ENCODE results near the gene CC2D1A. TPM values are rescaled to one million over a fixed set of nuclear protein-coding genes. Genes with fewer than 3 reads are reported as not detected.

The CC2D1A gene
- total RNA-seq, 1 donor from 2014 or later = 69.4 TPM

DNA sequence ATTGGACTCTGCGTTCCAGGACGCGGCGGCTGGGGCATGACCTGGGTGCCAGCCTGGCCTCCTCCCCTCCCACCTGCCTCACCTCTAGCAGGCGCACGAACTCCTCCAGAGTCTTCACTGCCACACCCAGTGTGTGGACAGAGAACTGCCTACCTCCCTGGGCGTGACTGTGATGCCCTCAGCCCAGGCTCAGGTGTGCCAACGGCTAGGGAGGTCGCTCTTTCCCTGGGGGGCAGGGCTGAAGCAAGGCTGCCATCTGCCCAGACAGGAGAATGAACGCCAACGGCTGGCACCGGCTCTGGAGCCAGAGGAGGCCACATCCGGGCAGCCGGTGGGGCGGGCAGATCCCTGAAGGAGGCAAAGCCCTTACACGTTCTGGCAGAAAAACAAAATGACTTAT, 17.7 kb upstream of the CC2D1A start:
- Mint-ChIP-seq H3K27me3 (no peaks in the 10 kb centered on the region), H3K4me3 (ENCODE audit: low read depth) (no peak overlapping the region), H3K36me3 (ENCODE audit: insufficient read depth) (no peaks in the 10 kb centered on the region), H3K4me1 (ENCODE audit: low read depth) (no peaks in the 10 kb centered on the region), H3K27ac (no peak overlapping the region), H3K9me3 (ENCODE audit: low read depth) (no peaks in the 10 kb centered on the region)
- TF ChIP-seq, protein P1, sequence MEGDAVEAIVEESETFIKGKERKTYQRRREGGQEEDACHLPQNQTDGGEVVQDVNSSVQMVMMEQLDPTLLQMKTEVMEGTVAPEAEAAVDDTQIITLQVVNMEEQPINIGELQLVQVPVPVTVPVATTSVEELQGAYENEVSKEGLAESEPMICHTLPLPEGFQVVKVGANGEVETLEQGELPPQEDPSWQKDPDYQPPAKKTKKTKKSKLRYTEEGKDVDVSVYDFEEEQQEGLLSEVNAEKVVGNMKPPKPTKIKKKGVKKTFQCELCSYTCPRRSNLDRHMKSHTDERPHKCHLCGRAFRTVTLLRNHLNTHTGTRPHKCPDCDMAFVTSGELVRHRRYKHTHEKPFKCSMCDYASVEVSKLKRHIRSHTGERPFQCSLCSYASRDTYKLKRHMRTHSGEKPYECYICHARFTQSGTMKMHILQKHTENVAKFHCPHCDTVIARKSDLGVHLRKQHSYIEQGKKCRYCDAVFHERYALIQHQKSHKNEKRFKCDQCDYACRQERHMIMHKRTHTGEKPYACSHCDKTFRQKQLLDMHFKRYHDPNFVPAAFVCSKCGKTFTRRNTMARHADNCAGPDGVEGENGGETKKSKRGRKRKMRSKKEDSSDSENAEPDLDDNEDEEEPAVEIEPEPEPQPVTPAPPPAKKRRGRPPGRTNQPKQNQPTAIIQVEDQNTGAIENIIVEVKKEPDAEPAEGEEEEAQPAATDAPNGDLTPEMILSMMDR (IDR thresholded peaks at IDR 0.05; ENCODE audit: unreplicated experiment) = no peak
- no peak for DNase-seq (ENCODE audit: low spot score, unreplicated experiment)

DNA sequence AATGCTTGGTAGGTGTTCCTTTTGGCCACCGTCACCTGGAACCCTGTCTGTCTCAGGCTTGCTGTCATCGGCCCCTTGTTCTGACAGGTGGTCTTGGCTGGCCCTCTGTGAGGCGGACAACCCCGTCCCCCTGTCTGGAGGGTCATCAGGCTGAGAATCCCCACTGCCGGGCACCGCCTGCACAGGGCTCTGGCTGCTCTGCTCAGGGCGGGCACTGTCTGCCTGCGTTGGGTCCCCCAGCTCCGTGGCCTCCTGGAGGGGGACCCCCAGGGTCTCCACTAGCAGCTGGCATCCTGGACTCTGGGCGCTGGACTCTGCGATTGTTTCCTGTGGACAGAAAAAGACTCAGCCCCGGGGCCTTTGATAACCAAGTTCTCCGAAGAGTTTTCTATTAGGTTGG, 15.9 kb upstream of the CC2D1A start:
- no peaks in the 10 kb centered on the region for H3K36me3 Mint-ChIP-seq (ENCODE audit: insufficient read depth)
- H3K4me1 Mint-ChIP-seq (ENCODE audit: low read depth) = no peaks in the 10 kb centered on the region

DNA sequence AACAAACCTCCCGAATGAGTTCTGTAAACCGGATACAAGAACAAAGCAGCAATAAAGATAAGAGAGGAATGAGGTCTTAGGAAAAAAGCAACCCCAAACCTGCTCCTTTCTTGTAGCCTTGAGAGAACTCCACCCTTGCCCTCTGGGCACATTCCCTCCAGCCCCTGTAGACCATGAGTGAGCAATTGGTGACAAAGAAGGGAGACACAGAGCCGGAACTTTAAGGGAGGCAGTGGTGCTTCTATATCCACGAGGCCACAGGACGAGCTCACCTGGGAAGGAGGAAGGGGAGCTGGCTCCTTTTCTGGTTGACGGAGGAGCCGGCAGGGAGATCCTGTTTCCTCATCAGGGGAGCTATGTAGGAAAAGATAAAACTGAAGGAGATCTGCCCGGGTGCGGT, 13.1 kb upstream of the CC2D1A start:
- Mint-ChIP-seq H3K36me3 (ENCODE audit: insufficient read depth) (no peaks in the 10 kb centered on the region), H3K4me1 (ENCODE audit: low read depth) (no peaks in the 10 kb centered on the region), H3K27me3 (no peaks in the 10 kb centered on the region), H3K9me3 (ENCODE audit: low read depth) (no peaks in the 10 kb centered on the region), H3K4me3 (ENCODE audit: low read depth) (no peak overlapping the region), H3K27ac (no peak overlapping the region)
- TF ChIP-seq, protein P1 (IDR thresholded peaks at IDR 0.05; ENCODE audit: unreplicated experiment) = no peak
- DNase-seq (ENCODE audit: low spot score, unreplicated experiment) = no peak

More for the DNA sequence above, 15.9 kb upstream of the CC2D1A start:
- Mint-ChIP-seq H3K27me3 (no peaks in the 10 kb centered on the region), H3K9me3 (ENCODE audit: low read depth) (no peaks in the 10 kb centered on the region), H3K27ac (no peak overlapping the region), H3K4me3 (ENCODE audit: low read depth) (no peak overlapping the region)
- no peak for DNase-seq (ENCODE audit: low spot score, unreplicated experiment)
- TF ChIP-seq, protein P1 (IDR thresholded peaks at IDR 0.05; ENCODE audit: unreplicated experiment) = no peak

DNA sequence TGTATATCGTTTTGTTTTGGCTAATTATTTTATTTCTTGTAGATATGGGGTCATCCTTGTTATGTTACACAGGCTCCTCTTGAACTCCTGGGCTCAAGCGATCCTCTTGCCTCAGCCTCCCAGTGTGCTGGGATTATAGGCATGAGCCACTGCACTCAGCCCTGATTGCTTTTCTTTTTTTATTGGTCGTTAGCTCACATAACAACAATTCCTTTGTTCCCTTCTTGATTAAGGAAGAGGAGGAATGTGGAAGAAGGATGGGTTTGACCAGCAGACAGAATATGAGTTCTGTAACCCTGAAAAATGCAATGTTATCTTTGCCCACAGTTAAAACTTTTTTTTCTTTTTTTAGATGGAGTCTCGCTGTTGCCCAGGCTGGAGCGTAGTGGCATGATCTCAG, 11.4 kb upstream of the CC2D1A start:
- H3K36me3 Mint-ChIP-seq (ENCODE audit: insufficient read depth) = no peaks in the 10 kb centered on the region
- no peaks in the 10 kb centered on the region for H3K27me3 Mint-ChIP-seq

DNA sequence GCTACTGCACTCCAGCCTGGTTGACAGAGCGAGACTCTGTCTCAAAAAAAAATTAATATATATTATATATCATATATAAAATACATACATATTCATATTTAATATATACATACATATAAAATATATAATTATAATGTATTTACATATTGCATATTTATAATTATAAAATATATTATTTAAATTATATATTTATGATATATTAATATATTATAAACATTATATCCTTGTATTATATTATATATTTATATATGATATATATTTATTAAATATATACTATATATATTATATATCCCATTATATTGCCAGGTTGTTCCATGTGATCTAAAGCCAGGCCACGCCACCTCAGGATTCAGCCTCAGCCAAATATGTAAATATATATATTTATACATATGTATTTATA, 9.8 kb upstream of the CC2D1A start:
- Mint-ChIP-seq H3K36me3 (ENCODE audit: insufficient read depth) (no peaks in the 10 kb centered on the region), H3K4me3 (ENCODE audit: low read depth) (no peak overlapping the region), H3K27me3 (no peaks in the 10 kb centered on the region), H3K4me1 (ENCODE audit: low read depth) (no peaks in the 10 kb centered on the region), H3K27ac (no peak overlapping the region), H3K9me3 (ENCODE audit: low read depth) (no peaks in the 10 kb centered on the region)
- TF ChIP-seq, protein P1 (IDR thresholded peaks at IDR 0.05; ENCODE audit: unreplicated experiment) = no peak
- no peak for DNase-seq (ENCODE audit: low spot score, unreplicated experiment)

More for the DNA sequence above, 11.4 kb upstream of the CC2D1A start:
- Mint-ChIP-seq H3K4me3 (ENCODE audit: low read depth) (no peak overlapping the region), H3K9me3 (ENCODE audit: low read depth) (no peaks in the 10 kb centered on the region), H3K27ac (no peak overlapping the region), H3K4me1 (ENCODE audit: low read depth) (no peaks in the 10 kb centered on the region)
- DNase-seq (ENCODE audit: low spot score, unreplicated experiment) = no peak
- TF ChIP-seq, protein P1 (IDR thresholded peaks at IDR 0.05; ENCODE audit: unreplicated experiment) = no peak
